ENCODE measurements around the gene FGA. TPM values are rescaled to one million over a fixed set of nuclear protein-coding genes. Genes with fewer than 3 reads are reported as not detected.

Gene FGA
- total RNA-seq, 1 donor from 2014 or later = not detected

- DNase-seq (ENCODE audit: extremely low spot score, unreplicated experiment) = no peak
- Mint-ChIP-seq H3K36me3 (ENCODE audit: unreplicated experiment) (no peaks in the 10 kb centered on the region), H3K27me3 (ENCODE audit: unreplicated experiment) (peaks cover 18% of the 10 kb centered on the region), H3K4me1 (ENCODE audit: unreplicated experiment) (no peaks in the 10 kb centered on the region), H3K27ac (ENCODE audit: unreplicated experiment) (no peak overlapping the region), H3K4me3 (ENCODE audit: unreplicated experiment) (no peak overlapping the region), H3K9me3 (ENCODE audit: unreplicated experiment) (no peaks in the 10 kb centered on the region)
- no peak for TF ChIP-seq CTCF (IDR thresholded peaks at IDR 0.05)
Measured at GRCh38 chr4:154614306-154614705, 23.8 kb upstream of the FGA start.

DNA sequence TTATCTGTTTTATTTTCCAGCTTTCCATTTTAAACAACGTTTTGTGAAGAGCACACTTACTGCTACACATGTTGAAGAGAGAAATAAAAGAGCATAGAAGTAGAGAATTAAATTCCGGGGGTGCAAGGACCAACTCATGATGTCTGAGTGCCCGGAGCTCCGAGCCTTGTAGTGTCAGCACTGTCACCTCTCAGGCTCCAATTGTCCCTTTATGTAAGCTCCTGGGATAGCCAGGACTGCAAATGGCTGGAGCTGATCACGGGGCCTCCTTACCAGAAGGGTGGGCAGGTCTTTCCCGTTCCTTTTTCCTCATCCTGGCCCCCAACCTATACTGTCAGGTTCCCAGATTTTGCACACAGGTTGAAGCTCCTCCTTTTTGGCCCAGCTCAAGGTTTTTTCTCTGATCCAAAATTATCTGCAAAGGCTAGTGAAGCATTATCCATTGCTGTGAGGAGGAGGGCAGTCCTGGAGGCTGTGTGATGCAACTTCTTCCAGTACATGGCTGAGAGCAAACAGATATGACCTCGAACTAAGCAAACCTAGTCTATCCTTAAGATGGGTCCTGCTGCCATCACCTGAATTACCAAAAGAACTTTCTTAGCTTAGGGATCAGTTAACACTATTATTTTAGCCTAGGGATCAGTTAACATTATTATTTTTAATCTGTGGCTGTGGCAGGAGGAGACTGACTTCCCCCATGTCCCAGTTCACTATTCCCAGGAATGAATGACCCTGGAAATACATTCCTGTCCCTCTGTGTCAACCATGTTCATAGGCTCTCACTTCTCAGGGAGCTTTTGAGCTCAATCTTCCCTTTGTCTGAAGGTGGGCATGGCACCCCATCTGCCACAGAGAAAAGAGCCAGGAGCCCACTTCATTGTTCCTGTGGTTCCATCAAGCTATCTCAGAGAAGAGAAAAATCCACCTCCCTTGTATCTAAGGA lies 22.2 kb upstream of the FGA start, which contains the start of gene FGG:
Gene FGG (minus strand): TSS at position 185 of the 943 bp plus-strand sequence. CDS start 47 bp downstream, at position 138.
- Mint-ChIP-seq H3K27ac (ENCODE audit: unreplicated experiment) (no peak within 1 kb of the TSS), H3K9me3 (ENCODE audit: unreplicated experiment) (no peaks in the 10 kb centered on the region), H3K27me3 (ENCODE audit: unreplicated experiment) (peaks cover 20% of the 10 kb centered on the region), H3K4me3 (ENCODE audit: unreplicated experiment) (no peak within 1 kb of the TSS), H3K36me3 (ENCODE audit: unreplicated experiment) (no peaks in the 10 kb centered on the region), H3K4me1 (ENCODE audit: unreplicated experiment) (no peaks in the 10 kb centered on the region)
- TF ChIP-seq CTCF (IDR thresholded peaks at IDR 0.05) = no peak
- DNase-seq (ENCODE audit: extremely low spot score, unreplicated experiment) = no peak

DNA sequence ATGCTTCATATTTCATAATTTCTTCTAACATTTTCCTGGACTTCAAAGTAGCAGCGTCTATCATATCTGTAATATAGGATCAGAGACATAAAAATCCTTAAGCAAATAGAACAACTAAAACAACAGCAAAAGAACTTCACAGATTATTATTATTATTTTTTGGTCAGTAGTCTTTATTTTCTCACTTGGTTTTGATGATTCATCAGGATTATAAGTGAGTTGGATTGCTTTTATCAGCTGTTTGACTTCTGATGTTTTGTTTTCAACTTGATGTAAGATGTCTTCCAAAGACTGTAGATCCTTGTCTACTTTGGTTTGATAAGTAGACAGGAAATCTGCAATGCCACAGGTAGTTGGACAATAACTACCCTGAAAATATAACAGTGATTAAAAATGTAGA lies 21.3 kb upstream of the FGA start:
- no peak for DNase-seq (ENCODE audit: extremely low spot score, unreplicated experiment)
- no peak for TF ChIP-seq CTCF (IDR thresholded peaks at IDR 0.05)
- H3K9me3 Mint-ChIP-seq (ENCODE audit: unreplicated experiment) = no peaks in the 10 kb centered on the region
- H3K36me3 Mint-ChIP-seq (ENCODE audit: unreplicated experiment) = no peaks in the 10 kb centered on the region
- no peak overlapping the region for H3K27ac Mint-ChIP-seq (ENCODE audit: unreplicated experiment)
- H3K4me1 Mint-ChIP-seq (ENCODE audit: unreplicated experiment) = no peaks in the 10 kb centered on the region
- no peak overlapping the region for H3K4me3 Mint-ChIP-seq (ENCODE audit: unreplicated experiment)
- H3K27me3 Mint-ChIP-seq (ENCODE audit: unreplicated experiment) = peaks cover 15% of the 10 kb centered on the region

GRCh38 chr4:154610582-154610981 lies 20.0 kb upstream of the FGA start:
- H3K4me3 Mint-ChIP-seq (ENCODE audit: unreplicated experiment) = no peak overlapping the region
- no peak overlapping the region for H3K27ac Mint-ChIP-seq (ENCODE audit: unreplicated experiment)
- no peaks in the 10 kb centered on the region for H3K36me3 Mint-ChIP-seq (ENCODE audit: unreplicated experiment)
- peaks cover 13% of the 10 kb centered on the region for H3K27me3 Mint-ChIP-seq (ENCODE audit: unreplicated experiment)
- DNase-seq (ENCODE audit: extremely low spot score, unreplicated experiment) = no peak
- H3K9me3 Mint-ChIP-seq (ENCODE audit: unreplicated experiment) = no peaks in the 10 kb centered on the region
- no peak for TF ChIP-seq CTCF (IDR thresholded peaks at IDR 0.05)
- H3K4me1 Mint-ChIP-seq (ENCODE audit: unreplicated experiment) = no peaks in the 10 kb centered on the region

DNA sequence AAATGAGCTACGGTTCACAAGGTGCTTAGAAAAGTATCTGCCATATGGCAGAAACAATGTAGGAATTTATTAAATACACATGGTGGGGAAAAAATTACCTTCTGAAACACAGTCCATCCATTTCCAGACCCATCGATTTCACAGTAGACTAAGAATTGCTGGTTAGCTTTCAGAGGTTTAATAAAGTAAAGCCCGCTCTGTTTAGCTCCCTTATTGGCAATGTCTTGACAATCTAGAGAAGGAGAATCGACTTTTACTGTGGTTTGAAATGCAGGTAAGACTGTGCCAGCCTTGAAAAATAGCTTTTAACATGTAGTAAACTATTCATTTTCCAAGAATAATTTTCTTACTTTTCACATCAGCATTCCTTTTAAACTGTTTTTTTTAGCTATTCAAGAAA lies 19.0 kb upstream of the FGA start:
- Mint-ChIP-seq H3K36me3 (ENCODE audit: unreplicated experiment) (no peaks in the 10 kb centered on the region), H3K4me1 (ENCODE audit: unreplicated experiment) (no peaks in the 10 kb centered on the region), H3K27ac (ENCODE audit: unreplicated experiment) (no peak overlapping the region), H3K9me3 (ENCODE audit: unreplicated experiment) (no peaks in the 10 kb centered on the region), H3K4me3 (ENCODE audit: unreplicated experiment) (no peak overlapping the region), H3K27me3 (ENCODE audit: unreplicated experiment) (peaks cover 12% of the 10 kb centered on the region)
- no peak for DNase-seq (ENCODE audit: extremely low spot score, unreplicated experiment)
- no peak for TF ChIP-seq CTCF (IDR thresholded peaks at IDR 0.05)

Data from osteocyte (in vitro differentiated cells).